ENCODE measurements around the gene MATN4.

MATN4 gene

GRCh38 chr20:45246109-45246508 lies 62.0 kb downstream of the MATN4 start:
- DNase-seq (ENCODE audit: low read depth): no peak
